Measurements from ENCODE around the gene CUX1.

GRCh38 chr7:101985903-101986734 is 168.7 kb downstream of the CUX1 start:
- TF ChIP-seq ZBTB10 (tag by site-specific recombination; IDR thresholded peaks at IDR 0.05) (no peak), ZBTB6 (tag by site-specific recombination; IDR thresholded peaks at IDR 0.05) (no peak), ZNF571 (tag by site-specific recombination; IDR thresholded peaks at IDR 0.05) (no peak), CTCF (tag by site-specific recombination; IDR thresholded peaks at IDR 0.05) (no peak), ZNF354C (tag by site-specific recombination; IDR thresholded peaks at IDR 0.05; ENCODE audit: borderline replicate concordance, low read depth) (no peak), ZNF549 (tag by site-specific recombination; IDR thresholded peaks at IDR 0.05) (no peak), REST (tag by site-specific recombination; IDR thresholded peaks at IDR 0.05) (no peak), SP2 (tag by site-specific recombination; IDR thresholded peaks at IDR 0.05) (no peak), ZNF274 (IDR thresholded peaks at IDR 0.05; ENCODE audit: low read length) (no peak), ZNF274 (tag by site-specific recombination; IDR thresholded peaks at IDR 0.05; ENCODE audit: borderline replicate concordance) (no peak)
